Inferior parietal cortex (tissue), 1 donor: ENCODE data around the gene CCDC9.
A peak's percentile ranks its signal among the peaks of the same experiment; 100 is the strongest.
"Not testable (repeated sequence)": the region's sequence is repeated elsewhere in the genome, so short reads cannot be mapped to it uniquely, and the experiment has no call there.

Experiments
- DNase-seq: peaks from one replicate; pipeline ENCODE4 v3.0.0-alpha.2; 2016; ENCODE audit errors: extremely low spot score

The CCDC9 gene

GRCh38 chr19:47261946-47262793, 5.8 kb downstream of the CCDC9 start:
- DNase-seq: not testable (repeated sequence)

DNA sequence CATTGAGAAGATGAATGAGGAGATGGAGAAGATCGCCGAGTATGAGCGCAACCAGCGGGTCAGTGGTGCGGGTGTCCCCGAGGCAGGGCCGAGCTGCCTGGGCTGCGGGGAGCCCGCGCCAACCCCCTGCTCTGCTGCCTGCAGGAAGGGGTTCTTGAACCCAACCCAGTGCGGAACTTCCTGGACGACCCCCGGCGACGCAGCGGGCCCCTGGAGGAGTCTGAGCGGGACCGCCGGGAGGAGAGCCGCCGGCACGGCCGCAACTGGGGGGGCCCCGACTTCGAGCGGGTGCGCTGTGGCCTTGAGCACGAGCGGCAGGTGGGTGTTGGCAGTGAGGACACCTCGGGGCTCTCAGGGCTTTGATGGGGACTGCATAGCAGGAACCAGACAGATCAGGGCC, 8.3 kb downstream of the CCDC9 start:
- DNase-seq: no peak

DNA sequence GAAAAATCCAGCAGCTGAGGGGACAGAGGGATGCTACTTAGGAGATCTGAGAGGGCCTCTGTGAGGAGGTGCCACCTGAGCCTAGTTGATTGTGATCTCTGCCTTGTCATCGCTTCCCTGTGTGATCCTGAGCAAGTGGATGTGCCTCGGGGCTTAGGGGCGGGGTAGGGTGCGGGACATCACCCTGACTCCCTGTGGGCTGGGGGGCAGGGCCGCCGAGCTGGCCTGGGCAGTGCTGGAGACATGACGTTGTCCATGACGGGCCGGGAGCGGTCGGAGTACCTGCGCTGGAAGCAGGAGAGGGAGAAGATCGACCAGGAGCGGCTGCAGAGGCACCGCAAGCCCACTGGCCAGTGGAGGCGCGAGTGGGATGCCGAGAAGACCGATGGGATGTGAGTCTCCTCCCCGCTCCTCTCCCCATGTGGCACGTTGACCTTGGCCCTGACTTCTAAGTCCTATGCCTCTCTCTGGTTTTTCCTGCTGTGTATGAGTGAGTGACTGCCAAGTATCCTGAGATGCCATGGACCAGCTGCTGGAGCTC, 10.1 kb downstream of the CCDC9 start:
- no peak for DNase-seq

DNA sequence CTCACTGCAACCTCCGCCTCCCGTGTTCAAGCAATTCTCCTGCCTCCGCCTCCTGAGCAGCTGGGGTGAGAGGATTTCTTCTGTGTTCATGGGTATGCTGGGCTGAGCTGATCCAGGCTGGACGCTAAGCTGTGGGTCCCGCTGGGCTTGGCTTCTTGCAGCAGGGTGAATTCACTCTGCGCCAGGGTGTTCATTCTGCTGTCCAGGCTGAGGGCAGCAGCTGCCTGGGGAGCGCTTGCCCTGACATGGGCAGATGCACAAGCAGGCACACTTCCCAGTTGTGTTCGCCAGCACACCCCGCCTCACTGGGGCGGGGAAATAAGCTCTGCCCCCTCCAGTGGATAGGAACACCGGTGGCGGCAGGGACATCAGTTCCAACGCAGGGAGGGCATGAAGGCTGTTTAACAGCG, 11.0 kb downstream of the CCDC9 start:
- peak; percentile 60 for DNase-seq

GRCh38 chr19:47268028-47268427, 11.7 kb downstream of the CCDC9 start:
- no peak for DNase-seq

DNA sequence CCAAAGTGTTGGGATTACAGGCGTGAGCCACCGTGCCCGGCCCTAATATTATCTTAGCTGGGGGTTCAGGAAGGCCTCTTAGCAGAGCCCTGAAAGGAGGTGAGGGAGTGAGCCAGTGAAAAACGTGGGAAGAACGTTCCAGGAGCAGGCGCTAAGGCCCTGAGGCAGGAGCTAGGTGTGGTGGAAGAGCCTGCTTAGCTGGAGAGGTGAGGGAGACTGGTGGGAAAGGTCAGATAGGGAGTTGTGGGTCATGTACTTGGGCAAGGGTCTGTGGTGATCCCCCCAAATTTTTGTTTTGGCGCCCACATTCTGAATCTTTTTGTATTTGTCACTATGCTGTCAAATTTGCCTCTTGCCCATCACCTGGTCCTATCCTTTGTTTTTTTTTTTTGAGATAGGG, 13.3 kb downstream of the CCDC9 start:
- DNase-seq: no peak

DNA sequence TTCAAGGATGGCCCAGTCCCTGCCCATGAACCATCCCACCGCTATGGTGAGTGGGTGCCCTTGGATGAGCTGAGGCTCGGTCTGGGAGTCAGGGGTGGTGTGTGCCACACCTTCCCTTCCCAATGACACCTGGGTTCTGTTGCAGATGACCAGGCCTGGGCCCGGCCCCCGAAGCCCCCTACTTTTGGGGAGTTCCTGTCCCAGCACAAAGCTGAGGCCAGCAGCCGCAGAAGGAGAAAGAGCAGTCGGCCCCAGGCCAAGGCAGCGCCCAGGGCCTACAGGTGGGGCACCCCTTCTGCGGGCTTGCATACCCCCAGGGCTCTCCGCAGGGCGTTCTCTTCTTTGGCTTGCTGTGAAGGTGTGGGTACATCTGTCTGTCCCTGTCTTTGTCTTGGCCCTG, 14.1 kb downstream of the CCDC9 start:
- no peak for DNase-seq

- no peak for DNase-seq
Observed at GRCh38 chr19:47271949-47272348, 15.6 kb downstream of the CCDC9 start.

GRCh38 chr19:47272448-47273312, 16.4 kb downstream of the CCDC9 start:
- no peak for DNase-seq

DNA sequence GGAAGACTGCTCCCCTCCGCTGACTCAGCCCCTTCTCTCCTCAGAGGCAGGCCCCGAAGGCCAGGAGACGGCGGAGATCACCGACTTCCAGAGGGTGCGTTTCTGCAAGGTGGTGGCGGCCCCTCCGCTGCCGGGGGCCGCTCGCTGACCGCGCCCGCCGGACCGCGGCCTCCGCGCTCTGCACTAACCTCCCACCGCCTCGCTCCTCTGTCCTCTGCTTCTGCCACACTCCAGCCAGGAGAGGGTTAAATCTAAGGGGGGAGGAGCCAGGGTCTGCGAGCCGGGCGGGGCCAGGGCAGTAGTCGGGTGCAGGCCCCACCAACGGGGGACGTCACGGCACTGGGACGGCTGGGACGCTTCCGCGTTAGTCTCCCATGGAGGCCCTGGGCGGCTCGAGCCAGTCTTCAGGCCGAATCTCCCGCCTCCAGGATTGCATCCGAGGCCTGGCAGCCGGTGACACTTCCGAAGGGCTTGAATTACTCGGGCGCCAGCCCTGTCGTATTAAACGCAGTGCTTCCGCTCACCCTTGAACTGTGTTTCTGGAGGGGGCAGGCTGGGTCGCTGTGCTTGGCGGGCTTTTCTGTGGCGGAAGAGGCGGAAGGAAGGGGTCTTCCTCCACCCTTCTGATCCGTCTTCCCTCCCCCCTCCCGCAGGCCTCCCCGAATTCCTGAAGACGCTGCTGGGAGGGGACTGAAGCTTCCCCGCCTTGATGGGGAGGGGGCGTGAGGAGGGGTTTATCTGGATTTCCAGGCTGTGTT, 17.2 kb downstream of the CCDC9 start:
- peak; percentile 83 for DNase-seq

DNA sequence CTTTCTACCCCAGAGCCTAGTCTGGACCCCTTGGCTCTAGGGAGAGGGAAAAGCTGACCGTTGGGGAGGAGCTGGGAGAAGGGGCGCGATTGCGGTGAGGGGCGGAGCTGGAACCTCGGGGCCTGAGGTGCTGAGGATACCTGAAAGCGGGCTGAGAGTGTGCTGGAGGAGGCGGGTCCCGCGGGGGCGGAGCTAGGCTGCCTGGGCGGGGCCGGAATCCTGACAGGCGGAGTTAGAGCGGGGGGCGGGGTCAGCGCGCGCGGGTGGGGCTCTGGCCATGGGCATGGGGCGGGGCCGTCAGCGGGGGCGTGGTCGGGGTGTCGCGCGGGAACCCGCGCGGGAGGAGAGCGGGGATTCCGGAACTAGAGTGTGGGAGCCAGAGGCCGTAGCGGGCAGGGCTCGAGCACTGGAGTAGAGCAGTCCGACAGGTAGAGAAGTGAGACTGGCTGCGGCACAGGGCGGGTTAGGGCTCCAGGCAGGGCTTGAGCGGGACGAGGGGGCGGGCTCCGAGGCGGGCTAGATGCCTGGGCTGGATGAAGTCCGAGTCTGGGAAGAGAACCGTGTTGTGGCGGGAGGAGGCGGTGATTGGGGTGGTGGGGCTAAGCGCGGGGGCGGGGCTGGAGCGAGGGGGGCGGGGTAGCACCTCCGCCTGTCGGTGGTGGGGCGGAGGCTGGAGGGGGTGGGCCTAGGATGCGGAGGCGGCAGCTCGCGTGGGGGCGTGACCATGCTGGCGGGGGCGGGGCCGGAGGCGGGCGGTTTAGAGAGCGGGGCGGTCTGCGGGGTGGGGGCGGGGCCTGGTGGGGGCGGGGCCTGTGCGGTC, 18.0 kb downstream of the CCDC9 start, which contains the start of gene INAFM1:
Gene INAFM1 (plus strand): TSS at position 815 of the 820 bp plus-strand sequence. CDS start 35 bp downstream, outside the sequence.
- peak; percentile 69 for DNase-seq

DNA sequence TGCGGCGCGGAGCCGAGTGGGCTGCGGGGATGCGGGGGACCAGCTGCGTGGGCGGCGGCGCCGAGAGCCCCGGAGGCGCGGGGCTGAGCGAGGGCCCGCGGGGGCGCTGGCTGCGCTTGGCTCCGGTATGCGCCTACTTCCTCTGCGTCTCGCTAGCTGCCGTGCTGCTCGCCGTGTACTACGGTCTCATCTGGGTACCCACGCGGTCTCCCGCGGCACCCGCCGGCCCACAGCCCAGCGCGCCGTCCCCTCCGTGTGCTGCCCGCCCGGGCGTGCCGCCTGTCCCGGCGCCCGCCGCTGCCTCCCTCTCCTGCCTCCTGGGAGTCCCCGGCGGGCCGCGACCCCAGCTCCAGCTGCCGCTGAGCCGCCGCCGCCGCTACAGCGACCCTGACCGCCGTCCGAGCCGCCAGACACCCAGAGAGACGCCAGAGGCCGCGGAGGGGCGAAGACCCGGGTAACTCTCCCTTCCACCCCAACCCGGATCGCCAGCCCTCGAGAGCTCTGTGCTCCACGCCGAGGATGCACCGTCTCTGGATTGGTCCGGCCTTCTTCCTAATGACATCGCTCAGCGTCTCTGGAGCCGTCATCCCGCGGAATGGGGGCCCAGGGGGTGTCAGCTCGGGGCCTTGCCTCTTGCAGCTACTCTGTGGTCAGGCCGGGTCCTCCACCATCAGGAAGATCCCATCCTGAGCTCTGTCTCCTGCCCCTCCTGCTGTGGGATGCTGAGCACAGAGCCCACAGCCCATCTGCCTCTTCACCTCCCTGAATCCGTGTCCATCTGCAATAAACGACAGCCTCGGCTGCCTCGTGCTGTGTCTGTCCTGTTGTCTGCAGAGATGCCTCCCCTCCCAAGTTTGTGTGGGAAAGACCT, 18.8 kb downstream of the CCDC9 start:
- DNase-seq: no peak

DNA sequence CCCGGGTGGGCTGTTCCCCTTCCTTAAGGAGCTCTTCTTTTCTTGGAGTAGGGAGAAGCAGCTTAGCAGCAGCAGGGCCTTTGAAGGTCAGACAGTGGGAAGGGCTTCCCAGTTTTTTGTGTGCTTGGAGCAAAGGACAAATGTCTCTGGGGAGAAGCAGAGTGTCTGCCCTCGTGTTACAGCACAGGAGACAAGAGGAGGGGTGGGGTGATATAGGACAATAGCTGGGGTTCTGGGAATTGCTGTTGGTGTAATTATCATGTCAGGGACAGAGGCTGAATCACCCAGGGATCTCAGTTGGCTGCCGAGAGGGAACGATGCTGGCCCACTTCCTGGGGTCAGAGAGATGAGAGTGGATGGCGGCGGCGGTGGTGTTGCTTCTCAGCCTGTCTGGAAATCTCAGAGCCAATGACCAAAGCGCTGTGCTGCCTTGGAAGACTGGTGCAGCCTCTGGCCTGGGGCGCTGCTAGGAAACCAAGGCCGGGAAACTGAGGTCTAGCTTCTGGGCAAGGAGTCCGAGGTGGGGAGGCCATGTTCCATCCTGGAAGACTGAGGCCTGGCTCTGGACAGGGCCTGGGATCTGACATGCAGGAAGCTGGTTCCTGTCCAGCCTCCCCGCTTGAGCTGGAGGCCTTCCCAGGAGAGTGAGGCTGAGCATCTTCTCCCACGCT, 19.6 kb downstream of the CCDC9 start:
- DNase-seq: no peak

DNA sequence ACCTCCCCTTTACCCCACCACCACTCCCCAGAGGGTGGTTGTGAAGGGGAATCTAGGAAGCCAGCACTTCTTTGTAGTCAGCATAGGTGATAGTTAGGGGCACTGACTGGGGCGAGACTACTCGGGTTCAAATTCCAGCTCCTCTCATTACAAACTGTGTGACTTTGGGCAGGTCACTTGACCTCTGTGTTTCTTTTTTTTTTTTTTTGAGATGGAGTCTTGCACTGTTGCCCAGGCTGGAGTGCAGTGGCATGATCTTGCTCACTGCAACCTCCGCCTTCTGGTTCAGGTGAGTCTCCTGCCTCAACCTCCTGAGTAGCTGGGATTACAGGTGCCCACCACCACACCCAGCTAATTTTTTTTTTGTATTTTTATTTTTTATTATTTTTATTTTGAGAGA, 20.2 kb downstream of the CCDC9 start:
- DNase-seq: not testable (repeated sequence)

GRCh38 chr19:47280183-47280797, 24.0 kb downstream of the CCDC9 start:
- DNase-seq: no peak

GRCh38 chr19:47283405-47284059, 27.2 kb downstream of the CCDC9 start:
- DNase-seq: no peak

- DNase-seq: peak; percentile 90
Observed at GRCh38 chr19:47284324-47284899, 28.1 kb downstream of the CCDC9 start.

DNA sequence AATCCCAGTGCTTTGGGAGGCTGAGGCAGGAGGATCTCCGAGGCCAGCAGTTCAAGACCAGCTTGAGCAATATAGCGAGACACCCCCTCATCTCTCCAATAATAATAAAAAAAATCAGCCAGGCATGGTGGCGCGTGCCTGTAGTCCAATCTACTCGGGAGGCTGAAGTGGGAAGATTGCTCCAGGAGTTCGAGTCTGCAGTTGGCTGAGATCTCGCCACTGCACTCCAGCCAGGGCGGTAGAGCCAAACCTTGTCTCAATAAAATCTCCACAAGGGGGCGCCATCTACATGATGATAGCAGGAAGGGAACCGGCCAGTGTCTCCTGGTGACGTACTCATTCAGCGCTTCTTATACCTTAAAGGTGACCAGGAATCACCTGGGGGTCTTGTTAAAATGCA, 39.7 kb downstream of the CCDC9 start:
- DNase-seq: peak; percentile 92
